PC-3 (cell line): ENCODE data around the gene MASP1. TPM values are rescaled to one million over a fixed set of nuclear protein-coding genes. Genes with fewer than 3 reads are reported as not detected.

Experiments used
- ATAC-seq: fragments of 200-7000 bp; cut with Tn5 transposase; 2 replicates; pipeline ENCODE4 v1.9.1; 2020; ENCODE audit warnings: mild to moderate bottlenecking, moderate library complexity
- BruUV-seq: library from RNA; stranded (reverse); fragments of 400-500 nt; replicated peaks from 2 replicates; lab custom pipeline; 2021; lab: Mats Ljungman, UMichigan
- CTCF ChIA-PET: fragments of 300-600 bp; sonication (Branson Sonifier 250); formaldehyde crosslinking; loops from one replicate; lab custom pipeline; 2022; ENCODE audit warnings: antibody characterized with exemption; lab: Charles Lee
- POLR2A ChIA-PET: fragments of 300-600 bp; sonication (Branson Sonifier 250); formaldehyde crosslinking; loops from one replicate; lab custom pipeline; 2022; ENCODE audit warnings: antibody characterized with exemption; ENCODE audit not compliant: unreplicated experiment; lab: Charles Lee
- DNase-seq: peaks from one replicate; pipeline ENCODE4 v3.0.0-alpha.2; 2015
- H2AFZ ChIP-seq: fragments of 300-600 bp; sonication (generic); 2 replicates; pipeline ENCODE4 v1.6.0; 2016; ENCODE audit warnings: antibody characterized with exemption, low read length
- H3F3A ChIP-seq: fragments of 300-600 bp; sonication (generic); one replicate; pipeline ENCODE4 v1.6.0; 2017; ENCODE audit warnings: antibody characterized with exemption, low read length, control low read depth, mild to moderate bottlenecking; ENCODE audit not compliant: unreplicated experiment
- H3K27ac ChIP-seq: fragments of 300-600 bp; sonication (generic); 2 replicates; pipeline ENCODE4 v1.5.1; 2016; ENCODE audit warnings: mild to moderate bottlenecking, low read length
- H3K27me3 ChIP-seq: fragments of 300-600 bp; sonication (generic); 2 replicates; pipeline ENCODE4 v1.6.1; 2016; ENCODE audit warnings: low read length, mixed read lengths
- H3K36me3 ChIP-seq: fragments of 300-600 bp; sonication (generic); 2 replicates; pipeline ENCODE4 v1.6.1; 2016; ENCODE audit warnings: low read depth, mixed run types, low read length, mixed read lengths
- H3K4me1 ChIP-seq: fragments of 300-600 bp; sonication (generic); 2 replicates; pipeline ENCODE4 v1.5.1; 2016; ENCODE audit warnings: low read length; ENCODE audit not compliant: insufficient read depth
- H3K4me2 ChIP-seq: fragments of 300-600 bp; sonication (generic); 2 replicates; pipeline ENCODE4 v1.6.0; 2016; ENCODE audit warnings: low read length
- H3K4me3 ChIP-seq: fragments of 300-600 bp; sonication (generic); 2 replicates; pipeline ENCODE4 v1.5.1; 2016; ENCODE audit warnings: mild to moderate bottlenecking, low read length, mixed read lengths
- H3K79me2 ChIP-seq: fragments of 300-600 bp; sonication (generic); 2 replicates; pipeline ENCODE4 v1.6.1; 2017; ENCODE audit warnings: low read length, mixed read lengths
- H3K9ac ChIP-seq: fragments of 300-600 bp; sonication (generic); 2 replicates; pipeline ENCODE4 v1.6.0; 2016; ENCODE audit warnings: mild to moderate bottlenecking, low read length
- H3K9me2 ChIP-seq: fragments of 300-600 bp; sonication (generic); replicated peaks from 2 replicates; pipeline ENCODE4 v1.6.1; 2016; ENCODE audit warnings: mixed run types, low read length, mixed read lengths
- H3K9me3 ChIP-seq: fragments of 300-600 bp; sonication (generic); 2 replicates; pipeline ENCODE4 v1.6.1; 2016; ENCODE audit warnings: low read length, mixed read lengths
- H4K20me1 ChIP-seq: fragments of 300-600 bp; sonication (generic); 2 replicates; pipeline ENCODE4 v1.6.1; 2016; ENCODE audit warnings: low read length, mixed read lengths
- CTCF ChIP-seq: fragments of 300-600 bp; sonication (generic); conservative IDR thresholded peaks from 2 replicates; pipeline ENCODE4 v1.5.1; 2017; ENCODE audit warnings: antibody characterized with exemption, low read depth, mild to moderate bottlenecking, low read length
- EZH2 ChIP-seq: fragments of 300-600 bp; sonication (generic); IDR thresholded peaks from one replicate; pipeline ENCODE4 v1.6.1; 2017; ENCODE audit warnings: antibody characterized with exemption, mild to moderate bottlenecking, low read length; ENCODE audit not compliant: unreplicated experiment
- EZH2phosphoT487 ChIP-seq: fragments of 300-600 bp; sonication (generic); IDR thresholded peaks from 2 replicates; pipeline ENCODE4 v1.6.1; 2018; ENCODE audit warnings: mild to moderate bottlenecking, antibody characterized with exemption, low read length, borderline replicate concordance
- intact Hi-C: fragments of 100-400 bp; cut with micrococcal nuclease; formaldehyde crosslinking; loops from 2 replicates; pipeline ENCODE4 v1.9.0; 2023
- total RNA-seq: library from RNA; depleted of rRNA; stranded (reverse); fragments of >200 nt; gene quantifications from 2 replicates; pipeline ENCODE4 v1.2.3, GENCODE V29; 2014

The MASP1 gene
- total RNA-seq, 1 experiment from 2014 or later: 0.07 TPM

- intact Hi-C loops: no loop called here
- H3K27me3 ChIP-seq: no peaks in the 10 kb centered on the region
- no peak overlapping the region for H2AFZ ChIP-seq
- CTCF ChIA-PET: no interaction called here
- H3K36me3 ChIP-seq: no peaks in the 10 kb centered on the region
- POLR2A ChIA-PET: no interaction called here
- no peaks in the 10 kb centered on the region for H3K9me2 ChIP-seq
- no peak for ATAC-seq
- no peak overlapping the region for H3K4me2 ChIP-seq
- H3K9me3 ChIP-seq: no peaks in the 10 kb centered on the region
- no peaks in the 10 kb centered on the region for H3K4me1 ChIP-seq
- no peaks in the 10 kb centered on the region for H3K79me2 ChIP-seq
- H3K27ac ChIP-seq: no peak overlapping the region
- no peaks in the 10 kb centered on the region for H4K20me1 ChIP-seq
- TF ChIP-seq EZH2phosphoT487 (no peak), EZH2 (no peak), CTCF (no peak)
- no TSS peak for BruUV-seq
- DNase-seq: no peak
- no peaks in the 10 kb centered on the region for H3F3A ChIP-seq
- H3K4me3 ChIP-seq: no peak overlapping the region
- H3K9ac ChIP-seq: no peak overlapping the region
Measured at GRCh38 chr3:187198490-187198889, 93.0 kb downstream of the MASP1 start.

GRCh38 chr3:187197335-187197649 lies 94.2 kb downstream of the MASP1 start, which contains the start of gene RTP1:
RTP1 (plus strand) TSS chr3:187197486; CDS start chr3:187197516, 30 bp downstream.
- TF ChIP-seq CTCF (no peak), EZH2phosphoT487 (no peak), EZH2 (no peak)
- ChIA-PET POLR2A (no interaction called here), CTCF (no interaction called here)
- Histone ChIP-seq H3K36me3 (no peaks in the 10 kb centered on the region), H3K79me2 (no peaks in the 10 kb centered on the region), H3F3A (no peaks in the 10 kb centered on the region), H3K27me3 (no peaks in the 10 kb centered on the region), H3K9me3 (no peaks in the 10 kb centered on the region), H3K27ac (no peak within 1 kb of the TSS), H3K4me1 (no peaks in the 10 kb centered on the region), H3K4me3 (no peak within 1 kb of the TSS), H3K9ac (no peak within 1 kb of the TSS), H2AFZ (no peak within 1 kb of the TSS), H3K4me2 (no peak within 1 kb of the TSS), H4K20me1 (no peaks in the 10 kb centered on the region), H3K9me2 (no peaks in the 10 kb centered on the region)
- no TSS peak for BruUV-seq
- intact Hi-C loops: no loop called here
- ATAC-seq (no peak), DNase-seq (no peak)

- no peaks in the 10 kb centered on the region for H3F3A ChIP-seq
- H3K9me3 ChIP-seq: no peaks in the 10 kb centered on the region
- ChIA-PET POLR2A (no interaction called here), CTCF (no interaction called here)
- BruUV-seq: no TSS peak
- H3K79me2 ChIP-seq: no peaks in the 10 kb centered on the region
- H3K4me2 ChIP-seq: no peak overlapping the region
- TF ChIP-seq EZH2phosphoT487 (no peak), EZH2 (no peak)
- H3K9ac ChIP-seq: no peak overlapping the region
- H3K27ac ChIP-seq: no peak overlapping the region
- H3K27me3 ChIP-seq: no peaks in the 10 kb centered on the region
- ATAC-seq: no peak
- intact Hi-C loops: no loop called here
- H2AFZ ChIP-seq: no peak overlapping the region
- H3K36me3 ChIP-seq: no peaks in the 10 kb centered on the region
- no peaks in the 10 kb centered on the region for H4K20me1 ChIP-seq
- DNase-seq: no peak
- no peaks in the 10 kb centered on the region for H3K4me1 ChIP-seq
- H3K9me2 ChIP-seq: no peaks in the 10 kb centered on the region
- no peak overlapping the region for H3K4me3 ChIP-seq
Measured at GRCh38 chr3:187196573-187197334, 94.8 kb downstream of the MASP1 start.
